ENCODE results near the gene ERC2.

Gene ERC2

DNA sequence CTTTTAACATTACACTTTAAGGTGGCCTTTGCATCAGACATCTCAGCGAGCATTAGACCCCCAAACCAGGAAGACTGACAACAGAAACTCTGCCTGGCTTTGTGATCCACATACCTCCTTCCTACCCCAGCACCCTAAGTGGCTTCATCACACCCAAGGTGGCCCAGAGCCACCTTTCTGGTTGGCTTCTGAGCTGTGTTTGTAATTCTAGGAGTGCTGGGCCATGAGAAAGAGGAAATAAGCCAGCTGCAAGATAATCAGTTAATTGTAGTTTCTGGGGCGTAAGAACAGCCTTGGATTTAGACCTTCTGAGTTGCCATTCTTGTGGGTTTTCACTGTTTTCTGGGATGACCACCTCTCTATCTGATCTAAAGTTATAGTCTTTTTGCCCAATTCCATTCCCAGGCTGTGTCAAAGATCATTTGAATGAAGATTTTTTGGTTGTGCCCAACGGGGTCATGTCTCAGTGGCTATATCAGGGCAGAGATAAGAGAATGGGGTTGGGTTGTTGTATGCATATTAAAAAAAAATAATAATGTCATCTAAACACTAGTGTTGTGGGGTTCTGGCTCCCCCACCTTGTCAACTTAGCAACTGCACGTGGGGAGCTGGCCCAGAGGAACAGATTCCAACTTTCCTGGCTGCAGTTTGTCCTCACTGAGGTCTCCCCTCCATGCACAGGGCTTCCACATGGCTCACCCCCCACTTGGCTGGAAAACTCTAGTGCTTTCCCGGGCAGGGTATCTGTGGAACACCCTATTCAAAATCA lies 746.4 kb downstream of the ERC2 start:
- Histone ChIP-seq H3K27ac (ENCODE audit: low read depth, low read length) (no peak overlapping the region), H3K4me1 (ENCODE audit: control insufficient read depth, insufficient read depth, low read length) (no peaks in the 10 kb centered on the region), H3K9ac (ENCODE audit: low read length) (no peak overlapping the region), H3K27me3 (ENCODE audit: control insufficient read depth, insufficient read depth, low read length) (no peaks in the 10 kb centered on the region), H3K36me3 (ENCODE audit: control insufficient read depth, insufficient read depth, low read length) (no peaks in the 10 kb centered on the region), H3K4me3 (ENCODE audit: low read length) (no peak overlapping the region)

DNA sequence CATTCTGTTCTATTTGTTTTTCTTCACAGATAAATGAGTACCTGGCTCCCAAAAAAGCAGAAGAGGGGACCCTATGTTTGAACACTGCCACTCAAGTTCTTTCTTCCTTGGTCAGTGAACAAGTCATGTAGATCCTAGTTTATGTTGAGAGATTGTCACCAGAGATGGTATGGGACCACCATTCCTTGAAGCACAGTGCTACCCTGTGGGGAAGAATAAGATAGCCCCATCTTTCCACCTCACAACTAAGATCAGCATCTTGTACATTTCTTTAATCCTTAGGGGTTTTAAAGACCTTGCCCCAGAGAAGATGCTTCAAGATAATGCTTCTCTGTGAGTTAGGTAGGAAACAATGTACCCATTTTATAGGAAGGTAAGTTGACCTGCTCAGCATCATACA lies 747.7 kb downstream of the ERC2 start:
- Histone ChIP-seq H3K4me1 (ENCODE audit: control insufficient read depth, insufficient read depth, low read length) (no peaks in the 10 kb centered on the region), H3K36me3 (ENCODE audit: control insufficient read depth, insufficient read depth, low read length) (no peaks in the 10 kb centered on the region), H3K9ac (ENCODE audit: low read length) (no peak overlapping the region), H3K27ac (ENCODE audit: low read depth, low read length) (no peak overlapping the region), H3K27me3 (ENCODE audit: control insufficient read depth, insufficient read depth, low read length) (no peaks in the 10 kb centered on the region), H3K4me3 (ENCODE audit: low read length) (no peak overlapping the region)

DNA sequence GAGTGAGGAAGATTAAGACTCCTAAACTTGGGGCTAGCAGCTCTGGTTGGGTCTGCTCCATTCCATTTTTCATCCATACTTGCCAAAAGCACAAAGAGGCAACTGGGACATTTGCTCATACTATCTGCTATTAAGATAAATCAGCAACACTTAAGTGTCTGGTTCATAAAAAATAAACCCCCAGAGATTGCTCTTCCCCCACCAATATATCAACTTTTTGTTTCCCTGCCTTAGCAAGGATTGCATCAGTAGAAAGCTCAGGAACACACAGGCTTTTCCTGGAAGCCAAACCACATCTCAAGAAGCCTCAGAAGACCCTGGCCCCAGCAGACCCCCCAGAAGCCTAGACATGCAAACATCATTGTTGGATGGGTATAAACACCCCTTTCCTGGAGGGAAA lies 748.8 kb downstream of the ERC2 start:
- H3K4me1 ChIP-seq (ENCODE audit: control insufficient read depth, insufficient read depth, low read length), result no peaks in the 10 kb centered on the region
- H3K9ac ChIP-seq (ENCODE audit: low read length), result no peak overlapping the region
- no peaks in the 10 kb centered on the region for H3K36me3 ChIP-seq (ENCODE audit: control insufficient read depth, insufficient read depth, low read length)
- H3K27me3 ChIP-seq (ENCODE audit: control insufficient read depth, insufficient read depth, low read length), result no peaks in the 10 kb centered on the region
- H3K27ac ChIP-seq (ENCODE audit: low read depth, low read length), result no peak overlapping the region
- H3K4me3 ChIP-seq (ENCODE audit: low read length), result no peak overlapping the region

DNA sequence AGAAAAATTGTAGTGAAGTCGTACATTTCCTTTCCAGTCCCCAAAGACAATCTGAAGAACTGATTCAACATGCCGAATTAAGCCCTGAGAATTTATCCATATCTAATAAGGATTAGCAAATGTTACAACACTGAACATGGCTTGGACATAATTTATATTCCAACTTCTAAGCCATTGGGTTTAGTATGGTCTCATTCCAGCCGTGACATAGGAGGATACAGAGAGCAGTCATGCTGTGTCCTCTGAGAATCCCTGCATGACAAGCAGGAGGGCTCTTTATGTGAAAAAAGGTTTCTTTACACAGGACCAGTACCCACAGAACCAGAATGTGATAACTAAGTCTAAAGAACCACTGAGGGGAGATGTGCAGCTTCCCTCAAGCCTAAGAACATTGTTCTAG lies 749.3 kb downstream of the ERC2 start:
- no peak overlapping the region for H3K27ac ChIP-seq (ENCODE audit: low read depth, low read length)
- no peak overlapping the region for H3K9ac ChIP-seq (ENCODE audit: low read length)
- H3K4me1 ChIP-seq (ENCODE audit: control insufficient read depth, insufficient read depth, low read length), result no peaks in the 10 kb centered on the region
- no peaks in the 10 kb centered on the region for H3K27me3 ChIP-seq (ENCODE audit: control insufficient read depth, insufficient read depth, low read length)
- no peaks in the 10 kb centered on the region for H3K36me3 ChIP-seq (ENCODE audit: control insufficient read depth, insufficient read depth, low read length)
- no peak overlapping the region for H3K4me3 ChIP-seq (ENCODE audit: low read length)

DNA sequence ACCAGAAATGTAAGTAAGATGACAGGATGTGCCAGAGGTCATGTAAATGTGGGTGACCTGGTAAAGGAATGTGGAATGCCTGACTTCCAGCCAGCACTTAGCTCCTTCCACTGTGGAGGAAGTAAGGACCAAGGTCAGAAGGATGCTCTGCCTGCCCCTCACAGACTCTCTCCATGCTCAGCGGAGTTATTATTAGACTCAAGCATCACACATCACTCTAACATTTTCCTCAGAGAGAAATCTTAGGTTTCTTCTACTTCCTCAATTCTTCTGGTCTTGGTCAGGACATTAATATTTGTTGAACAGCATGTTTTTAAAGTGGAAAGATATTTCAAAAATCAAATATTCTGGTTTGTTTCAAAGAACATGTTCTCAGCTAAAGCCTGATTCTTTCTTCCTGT lies 749.7 kb downstream of the ERC2 start:
- no peaks in the 10 kb centered on the region for H3K36me3 ChIP-seq (ENCODE audit: control insufficient read depth, insufficient read depth, low read length)
- no peaks in the 10 kb centered on the region for H3K4me1 ChIP-seq (ENCODE audit: control insufficient read depth, insufficient read depth, low read length)
- no peak overlapping the region for H3K4me3 ChIP-seq (ENCODE audit: low read length)
- no peak overlapping the region for H3K27ac ChIP-seq (ENCODE audit: low read depth, low read length)
- H3K9ac ChIP-seq (ENCODE audit: low read length), result no peak overlapping the region
- H3K27me3 ChIP-seq (ENCODE audit: control insufficient read depth, insufficient read depth, low read length), result no peaks in the 10 kb centered on the region

DNA sequence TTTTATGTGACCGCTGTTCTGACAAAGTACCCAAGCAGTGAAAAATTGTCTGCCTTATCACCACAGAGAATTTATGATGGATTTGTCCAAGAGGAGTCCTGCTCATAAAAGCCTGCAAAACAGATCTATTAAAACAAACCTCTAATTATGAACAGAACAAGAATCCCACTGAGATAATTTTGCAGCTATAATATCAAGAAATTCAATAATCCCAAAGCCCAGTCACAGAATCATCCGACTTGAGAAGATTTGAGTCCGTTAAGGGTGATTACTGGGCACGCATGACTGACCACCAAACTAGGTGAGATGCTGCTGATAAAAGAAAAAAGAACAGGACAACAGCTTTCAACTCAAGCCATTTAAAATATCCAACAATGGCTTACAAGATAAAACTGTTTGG lies 750.2 kb downstream of the ERC2 start:
- Histone ChIP-seq H3K27ac (ENCODE audit: low read depth, low read length) (no peak overlapping the region), H3K9ac (ENCODE audit: low read length) (no peak overlapping the region), H3K27me3 (ENCODE audit: control insufficient read depth, insufficient read depth, low read length) (no peaks in the 10 kb centered on the region), H3K4me3 (ENCODE audit: low read length) (no peak overlapping the region), H3K4me1 (ENCODE audit: control insufficient read depth, insufficient read depth, low read length) (no peaks in the 10 kb centered on the region), H3K36me3 (ENCODE audit: control insufficient read depth, insufficient read depth, low read length) (no peaks in the 10 kb centered on the region)

DNA sequence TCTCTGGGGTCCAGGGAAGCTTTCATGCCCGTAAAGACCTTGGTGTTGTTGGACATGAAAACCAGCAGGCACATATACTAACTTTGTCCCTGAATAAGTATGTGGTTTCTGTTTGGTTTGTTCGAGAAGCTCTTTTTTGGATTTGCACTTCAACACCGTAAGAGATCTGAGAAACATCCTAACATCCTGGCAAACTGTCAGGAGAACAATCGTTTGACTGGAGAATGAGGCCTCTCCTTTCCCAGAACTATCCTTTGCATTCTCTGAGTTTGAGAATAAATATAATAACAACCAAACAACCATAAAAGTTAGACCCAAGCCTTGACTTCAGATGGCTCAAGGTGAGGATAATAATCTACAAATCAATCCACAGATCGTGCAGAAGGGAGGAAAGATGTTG lies 750.8 kb downstream of the ERC2 start:
- Histone ChIP-seq H3K27me3 (ENCODE audit: control insufficient read depth, insufficient read depth, low read length) (no peaks in the 10 kb centered on the region), H3K36me3 (ENCODE audit: control insufficient read depth, insufficient read depth, low read length) (no peaks in the 10 kb centered on the region), H3K27ac (ENCODE audit: low read depth, low read length) (no peak overlapping the region), H3K4me3 (ENCODE audit: low read length) (no peak overlapping the region), H3K4me1 (ENCODE audit: control insufficient read depth, insufficient read depth, low read length) (no peaks in the 10 kb centered on the region), H3K9ac (ENCODE audit: low read length) (no peak overlapping the region)

DNA sequence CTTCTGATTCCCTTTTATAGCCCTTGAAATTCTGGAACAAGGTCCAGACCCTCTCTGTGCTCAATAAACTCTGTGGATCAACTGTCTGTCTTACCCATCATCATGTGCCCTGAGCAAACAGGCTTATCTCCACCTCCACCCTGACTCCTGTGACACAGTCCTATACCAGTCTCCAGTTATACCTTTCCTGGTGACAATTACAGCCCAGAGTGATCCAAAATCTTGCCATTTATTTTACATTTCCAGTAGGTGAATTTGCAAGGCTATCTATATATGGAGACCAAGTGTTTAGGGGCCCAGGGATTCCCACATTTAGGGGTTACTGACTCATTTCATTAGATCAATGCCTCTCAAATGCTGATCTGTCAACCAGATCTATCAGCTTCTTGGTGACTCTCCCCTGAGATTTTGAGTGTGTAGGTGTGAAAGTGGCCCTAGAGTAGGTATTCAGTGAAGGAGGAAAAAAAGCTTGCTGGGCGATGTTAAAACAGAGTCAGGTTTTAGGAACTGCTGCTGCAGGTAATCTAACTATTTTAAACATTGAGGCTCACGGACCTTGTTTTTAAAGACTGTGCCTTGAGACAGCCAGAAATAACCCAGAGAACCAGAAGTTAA lies 751.5 kb downstream of the ERC2 start:
- Histone ChIP-seq H3K27me3 (ENCODE audit: control insufficient read depth, insufficient read depth, low read length) (no peaks in the 10 kb centered on the region), H3K4me3 (ENCODE audit: low read length) (no peak overlapping the region), H3K9ac (ENCODE audit: low read length) (no peak overlapping the region), H3K36me3 (ENCODE audit: control insufficient read depth, insufficient read depth, low read length) (no peaks in the 10 kb centered on the region), H3K4me1 (ENCODE audit: control insufficient read depth, insufficient read depth, low read length) (no peaks in the 10 kb centered on the region), H3K27ac (ENCODE audit: low read depth, low read length) (no peak overlapping the region)

DNA sequence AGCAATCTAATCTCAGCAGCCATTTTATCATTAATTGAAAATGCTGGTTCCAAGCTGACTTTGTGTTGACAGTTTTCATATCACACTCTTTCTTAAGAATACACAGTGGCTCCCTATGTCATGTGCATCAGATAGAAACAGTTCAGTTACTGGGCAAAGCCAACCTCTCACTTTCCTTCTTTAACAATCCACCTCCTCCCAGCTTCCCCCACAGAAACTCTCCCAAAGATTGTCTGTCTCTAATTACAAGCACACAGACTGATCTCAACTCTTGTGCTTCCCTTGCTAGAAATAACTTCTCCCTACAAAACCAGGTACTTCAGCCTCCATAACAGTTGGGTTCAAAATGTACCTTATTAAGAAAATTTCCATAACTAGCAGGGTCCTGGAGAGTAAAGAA lies 752.2 kb downstream of the ERC2 start:
- no peak overlapping the region for H3K27ac ChIP-seq (ENCODE audit: low read depth, low read length)

DNA sequence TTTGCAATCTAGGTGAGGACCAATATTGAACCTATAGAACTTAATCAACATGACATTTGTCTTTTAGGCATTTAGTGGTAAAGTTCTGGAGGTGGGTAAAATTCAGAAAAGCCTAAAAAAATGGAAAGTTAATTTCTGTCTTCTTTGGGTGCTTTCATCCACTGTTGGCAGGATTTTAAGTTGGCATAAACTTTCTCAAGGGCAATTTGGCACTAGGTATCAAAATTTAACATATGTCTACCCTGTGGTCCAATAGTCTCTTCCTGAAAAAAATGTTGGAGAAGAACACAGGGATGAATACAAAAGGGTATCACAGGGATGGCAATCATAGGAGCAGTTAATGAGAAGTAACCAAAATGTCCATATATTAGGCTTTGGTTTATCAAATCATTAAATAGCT lies 754.2 kb downstream of the ERC2 start:
- Histone ChIP-seq H3K27me3 (ENCODE audit: control insufficient read depth, insufficient read depth, low read length) (no peaks in the 10 kb centered on the region), H3K4me3 (ENCODE audit: low read length) (no peak overlapping the region), H3K4me1 (ENCODE audit: control insufficient read depth, insufficient read depth, low read length) (no peaks in the 10 kb centered on the region)

More for the DNA sequence above, 752.2 kb downstream of the ERC2 start:
- no peaks in the 10 kb centered on the region for H3K36me3 ChIP-seq (ENCODE audit: control insufficient read depth, insufficient read depth, low read length)
- H3K4me3 ChIP-seq (ENCODE audit: low read length), result no peak overlapping the region
- H3K27me3 ChIP-seq (ENCODE audit: control insufficient read depth, insufficient read depth, low read length), result no peaks in the 10 kb centered on the region
- H3K4me1 ChIP-seq (ENCODE audit: control insufficient read depth, insufficient read depth, low read length), result no peaks in the 10 kb centered on the region
- H3K9ac ChIP-seq (ENCODE audit: low read length), result no peak overlapping the region

DNA sequence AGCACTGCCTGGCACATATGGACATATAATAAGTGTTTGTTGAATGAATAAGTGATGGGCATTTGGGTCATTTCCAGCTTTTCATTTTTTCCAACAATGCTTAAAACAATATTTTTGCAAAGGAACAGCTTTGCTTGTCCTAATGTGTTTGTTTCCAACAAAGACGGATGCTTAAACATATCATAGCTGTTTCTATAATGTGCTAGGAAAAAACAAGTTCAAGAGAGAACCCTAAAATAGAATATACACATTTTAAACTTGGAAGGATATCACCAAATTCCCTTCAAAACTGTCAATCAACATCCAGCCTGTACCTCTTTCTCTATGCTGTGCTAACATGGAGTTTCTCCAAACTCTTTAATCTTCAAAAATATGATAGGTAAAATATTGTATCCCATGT lies 756.6 kb downstream of the ERC2 start:
- Histone ChIP-seq H3K36me3 (ENCODE audit: control insufficient read depth, insufficient read depth, low read length) (no peaks in the 10 kb centered on the region), H3K4me1 (ENCODE audit: control insufficient read depth, insufficient read depth, low read length) (peaks cover 3% of the 10 kb centered on the region), H3K9ac (ENCODE audit: low read length) (no peak overlapping the region), H3K27ac (ENCODE audit: low read depth, low read length) (no peak overlapping the region), H3K4me3 (ENCODE audit: low read length) (no peak overlapping the region), H3K27me3 (ENCODE audit: control insufficient read depth, insufficient read depth, low read length) (no peaks in the 10 kb centered on the region)

More for the DNA sequence above, 754.2 kb downstream of the ERC2 start:
- Histone ChIP-seq H3K36me3 (ENCODE audit: control insufficient read depth, insufficient read depth, low read length) (no peaks in the 10 kb centered on the region), H3K9ac (ENCODE audit: low read length) (no peak overlapping the region), H3K27ac (ENCODE audit: low read depth, low read length) (no peak overlapping the region)

DNA sequence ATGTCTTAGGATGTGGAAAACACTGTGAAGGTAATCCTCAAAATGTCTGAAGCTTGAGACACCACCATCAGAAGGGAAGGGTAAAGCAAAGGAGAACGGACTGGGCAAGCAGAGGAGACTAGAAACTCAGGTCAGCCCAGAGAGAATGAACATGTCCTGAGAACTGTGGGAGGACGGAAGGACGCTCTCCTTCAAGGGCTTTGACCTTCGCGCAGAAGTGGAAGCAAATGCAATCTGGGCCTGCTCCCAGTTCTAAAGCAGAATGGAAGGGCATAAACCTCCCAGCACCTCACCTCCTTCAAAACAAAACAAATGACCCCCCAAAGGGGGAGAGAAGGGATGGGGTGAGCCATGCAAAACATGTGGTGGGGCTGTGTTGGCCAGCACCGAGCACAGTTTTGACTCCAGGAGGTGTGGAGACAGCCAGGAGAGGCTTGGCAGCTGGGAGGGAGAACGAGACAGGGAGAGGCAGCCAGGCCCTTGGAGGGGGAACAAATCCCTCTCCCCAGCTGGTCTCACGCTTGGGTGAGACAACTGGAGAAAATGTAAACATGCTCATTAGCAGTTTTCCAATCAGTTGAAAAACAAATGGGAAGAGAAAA lies 758.8 kb downstream of the ERC2 start:
- Histone ChIP-seq H3K27ac (ENCODE audit: low read depth, low read length) (no peak overlapping the region), H3K9ac (ENCODE audit: low read length) (no peak overlapping the region), H3K36me3 (ENCODE audit: control insufficient read depth, insufficient read depth, low read length) (no peaks in the 10 kb centered on the region), H3K4me1 (ENCODE audit: control insufficient read depth, insufficient read depth, low read length) (peaks cover 3% of the 10 kb centered on the region), H3K4me3 (ENCODE audit: low read length) (no peak overlapping the region), H3K27me3 (ENCODE audit: control insufficient read depth, insufficient read depth, low read length) (no peaks in the 10 kb centered on the region)

DNA sequence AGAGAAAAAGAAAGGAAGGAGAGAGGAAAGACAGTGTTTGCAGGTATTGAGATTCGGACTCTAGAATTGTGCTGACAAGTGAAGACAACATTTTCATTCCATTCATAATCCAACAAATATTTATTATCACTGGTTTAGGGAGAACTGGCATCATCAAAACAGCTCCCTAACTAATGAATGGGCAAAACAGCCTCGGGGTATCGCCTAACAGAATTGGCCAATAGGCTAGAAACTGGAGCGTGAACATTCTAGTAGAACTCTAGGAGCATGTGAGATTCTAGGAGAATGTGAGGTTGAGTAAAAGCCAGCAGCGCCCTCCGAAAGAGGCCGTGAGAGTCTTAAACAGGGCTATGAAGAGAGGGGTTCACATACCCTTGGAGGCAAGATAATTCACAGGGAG lies 759.3 kb downstream of the ERC2 start:
- H3K27ac ChIP-seq (ENCODE audit: low read depth, low read length), result no peak overlapping the region
- no peaks in the 10 kb centered on the region for H3K27me3 ChIP-seq (ENCODE audit: control insufficient read depth, insufficient read depth, low read length)
- H3K4me1 ChIP-seq (ENCODE audit: control insufficient read depth, insufficient read depth, low read length), result peaks cover 3% of the 10 kb centered on the region

More for the DNA sequence above, 759.3 kb downstream of the ERC2 start:
- Histone ChIP-seq H3K9ac (ENCODE audit: low read length) (no peak overlapping the region), H3K4me3 (ENCODE audit: low read length) (no peak overlapping the region), H3K36me3 (ENCODE audit: control insufficient read depth, insufficient read depth, low read length) (no peaks in the 10 kb centered on the region)
